HEK293 (cell line): ENCODE results near the gene ADGRD1.

Source experiments
- CTCF ChIP-seq: fragments of 450-650 bp; formaldehyde crosslinking; IDR thresholded peaks from 2 replicates; pipeline ENCODE4 v1.5.1; 2016; ENCODE audit warnings: missing biosample characterization, missing genetic modification characterization
- PRDM10 ChIP-seq: fragments of 450-650 bp; formaldehyde crosslinking; IDR thresholded peaks from 2 replicates; pipeline ENCODE4 v1.5.1; 2016; ENCODE audit warnings: missing biosample characterization, missing genetic modification characterization

GRCh38 chr12:131040491-131040890, 86.8 kb downstream of the ADGRD1 start:
- TF ChIP-seq CTCF (no peak), PRDM10 (tag by site-specific recombination) (no peak)
